GM12864 (cell line): Measurements from ENCODE around the gene AMBP.

Source experiments
- DNase-seq: peaks from one replicate; pipeline ENCODE4 v3.0.0-alpha.2; 2011; ENCODE audit warnings: low read depth
- H3K4me3 ChIP-seq: 2 replicates; pipeline ENCODE4 v1.5.1; 2011; ENCODE audit warnings: mild to moderate bottlenecking, low read depth, low read length, control low read depth
- TF ChIP-seq, protein P1 (sequence below): IDR thresholded peaks from 2 replicates; pipeline ENCODE4 v1.5.1; 2011; ENCODE audit warnings: low read depth, mild to moderate bottlenecking, moderate library complexity, low read length, control low read depth, inconsistent platforms; ENCODE audit errors: missing control alignments

AMBP gene

DNA sequence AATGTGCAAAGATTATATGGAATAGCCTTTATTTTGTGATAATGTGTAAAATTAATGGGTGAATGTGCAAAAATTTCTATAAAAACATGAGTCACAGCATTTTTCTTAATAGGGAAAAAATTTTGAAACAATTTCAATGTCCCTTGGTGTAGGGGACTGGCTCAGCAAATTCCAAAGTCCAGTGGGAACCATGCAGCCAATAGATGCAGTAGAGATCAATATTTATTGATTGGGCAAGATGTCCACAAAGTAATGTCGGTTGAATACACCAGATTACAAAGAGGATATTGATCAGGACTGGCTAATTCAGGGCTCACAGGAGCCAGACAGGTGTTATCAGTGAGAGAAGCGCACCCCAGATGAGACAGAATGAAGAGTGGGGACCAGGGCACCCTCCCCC lies 62.5 kb downstream of the AMBP start:
- no peak overlapping the region for H3K4me3 ChIP-seq
- TF ChIP-seq, protein P1, sequence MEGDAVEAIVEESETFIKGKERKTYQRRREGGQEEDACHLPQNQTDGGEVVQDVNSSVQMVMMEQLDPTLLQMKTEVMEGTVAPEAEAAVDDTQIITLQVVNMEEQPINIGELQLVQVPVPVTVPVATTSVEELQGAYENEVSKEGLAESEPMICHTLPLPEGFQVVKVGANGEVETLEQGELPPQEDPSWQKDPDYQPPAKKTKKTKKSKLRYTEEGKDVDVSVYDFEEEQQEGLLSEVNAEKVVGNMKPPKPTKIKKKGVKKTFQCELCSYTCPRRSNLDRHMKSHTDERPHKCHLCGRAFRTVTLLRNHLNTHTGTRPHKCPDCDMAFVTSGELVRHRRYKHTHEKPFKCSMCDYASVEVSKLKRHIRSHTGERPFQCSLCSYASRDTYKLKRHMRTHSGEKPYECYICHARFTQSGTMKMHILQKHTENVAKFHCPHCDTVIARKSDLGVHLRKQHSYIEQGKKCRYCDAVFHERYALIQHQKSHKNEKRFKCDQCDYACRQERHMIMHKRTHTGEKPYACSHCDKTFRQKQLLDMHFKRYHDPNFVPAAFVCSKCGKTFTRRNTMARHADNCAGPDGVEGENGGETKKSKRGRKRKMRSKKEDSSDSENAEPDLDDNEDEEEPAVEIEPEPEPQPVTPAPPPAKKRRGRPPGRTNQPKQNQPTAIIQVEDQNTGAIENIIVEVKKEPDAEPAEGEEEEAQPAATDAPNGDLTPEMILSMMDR, result no peak
- DNase-seq, result no peak

DNA sequence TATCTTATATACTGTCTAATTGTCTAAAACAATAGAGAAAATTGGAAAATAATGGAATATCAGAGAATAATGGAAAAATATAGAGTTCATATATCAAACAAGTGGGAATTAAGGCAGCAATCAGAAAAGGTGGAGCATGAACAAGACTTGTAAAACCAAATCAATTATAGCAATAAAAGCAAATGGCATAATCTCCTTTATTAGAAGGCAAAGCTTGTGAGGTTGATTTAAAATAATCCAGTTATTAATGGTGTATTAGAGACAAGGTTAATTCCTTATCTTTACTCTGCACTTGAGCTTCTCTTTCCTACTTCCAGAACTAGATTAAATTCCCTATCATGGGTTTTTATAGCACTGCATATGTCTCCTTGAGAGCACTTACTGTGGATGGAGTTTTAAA lies 64.1 kb downstream of the AMBP start:
- DNase-seq, result no peak
- no peak overlapping the region for H3K4me3 ChIP-seq
- TF ChIP-seq, protein P1, result no peak

DNA sequence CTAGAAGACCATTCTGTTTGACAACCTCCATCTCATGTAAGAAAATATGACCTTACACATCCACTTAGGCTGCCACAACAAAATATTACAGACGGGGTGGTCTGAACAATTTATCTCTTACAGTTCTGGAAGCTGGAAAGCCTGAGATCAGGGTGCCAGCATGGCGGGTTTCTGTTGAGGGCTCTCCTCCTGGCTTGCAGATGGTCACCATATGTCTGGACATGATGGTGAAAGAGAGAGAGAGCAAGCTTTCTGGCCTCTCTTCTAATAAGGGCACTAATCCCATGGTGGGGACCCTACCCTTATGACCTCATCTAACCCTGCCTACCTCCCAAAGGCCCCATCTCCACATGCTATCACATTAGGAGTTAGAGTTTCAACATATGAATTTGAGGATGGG lies 66.0 kb downstream of the AMBP start:
- TF ChIP-seq, protein P1, result no peak
- no peak for DNase-seq

DNA sequence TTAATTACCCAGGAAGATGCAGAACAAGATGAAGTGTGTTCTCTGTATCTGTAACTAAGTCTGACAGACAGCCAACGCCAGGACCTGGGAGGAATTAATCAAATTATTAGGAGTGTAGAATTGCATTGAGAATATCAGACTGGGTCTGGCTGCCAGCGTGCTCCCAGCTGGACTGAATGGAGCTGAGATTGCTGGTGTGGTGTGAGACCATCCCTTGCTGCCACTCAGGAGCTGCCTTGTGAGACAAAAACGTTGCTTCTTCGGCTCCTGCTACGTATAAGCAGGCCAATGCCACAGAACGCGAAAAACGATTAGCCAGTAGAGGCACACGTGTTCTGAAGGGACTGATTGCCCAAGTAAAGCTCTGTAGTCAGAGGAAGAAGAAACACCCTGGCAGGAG lies 66.8 kb downstream of the AMBP start:
- H3K4me3 ChIP-seq, result no peak overlapping the region
- TF ChIP-seq, protein P1, result no peak
- no peak for DNase-seq

More for the DNA sequence above, 66.0 kb downstream of the AMBP start:
- no peak overlapping the region for H3K4me3 ChIP-seq
